ENCODE measurements around the gene NALF2.

Gene NALF2

DNA sequence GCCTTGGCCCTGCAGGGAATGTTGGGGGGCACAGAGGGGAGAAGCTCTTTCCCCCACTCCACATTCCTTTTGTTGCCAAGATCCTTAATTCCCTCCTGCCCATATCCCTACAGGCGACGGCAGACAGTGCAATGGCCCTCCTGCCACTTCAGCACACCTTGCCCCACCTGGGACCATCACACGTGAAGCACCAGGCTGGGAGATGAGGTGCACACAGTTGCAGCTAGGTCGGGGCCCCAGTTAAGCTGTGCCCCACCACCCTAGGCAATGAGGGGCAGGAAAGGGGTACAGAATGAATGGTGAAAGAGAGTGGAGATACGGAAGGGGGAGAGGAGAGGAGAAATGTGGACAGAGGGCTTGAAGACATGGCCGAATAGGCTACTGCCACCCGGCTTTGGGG is 26.2 kb downstream of the NALF2 start:
- ATAC-seq: no peak

DNA sequence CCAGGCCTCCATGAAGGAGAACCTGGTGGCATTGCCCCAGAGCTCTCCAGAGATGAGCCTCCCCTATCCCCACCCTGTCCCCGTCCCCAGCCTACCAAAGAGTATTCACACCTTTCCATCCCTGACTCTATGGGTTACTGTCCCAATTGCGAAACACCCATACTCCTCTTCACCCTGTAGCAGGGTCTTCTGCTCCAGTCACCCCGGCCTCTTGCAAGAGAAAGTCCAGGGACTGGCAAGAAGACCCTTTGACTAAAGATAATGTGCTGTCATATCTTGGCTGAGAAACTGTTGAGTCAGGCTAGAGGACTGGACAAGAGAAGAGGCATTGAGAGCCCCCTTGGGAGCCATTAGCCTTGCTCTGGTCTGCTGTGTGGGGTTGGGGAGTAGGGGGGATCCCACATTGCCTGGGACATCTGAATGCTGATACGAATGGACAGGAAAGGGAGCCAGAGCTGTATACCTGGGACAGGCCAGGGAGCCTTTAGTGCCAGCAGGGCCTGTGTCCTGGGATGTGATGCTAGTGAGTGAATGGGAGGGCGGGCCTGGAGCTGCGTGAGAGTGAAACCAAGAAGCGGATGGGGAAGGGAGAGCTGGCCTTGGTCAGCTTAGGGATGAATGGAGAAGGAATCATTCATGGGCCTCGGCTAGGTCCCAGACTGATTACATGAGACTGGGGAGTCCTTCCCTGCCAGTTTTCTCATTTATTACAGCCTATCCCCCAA is 27.1 kb downstream of the NALF2 start:
- ATAC-seq: no peak

DNA sequence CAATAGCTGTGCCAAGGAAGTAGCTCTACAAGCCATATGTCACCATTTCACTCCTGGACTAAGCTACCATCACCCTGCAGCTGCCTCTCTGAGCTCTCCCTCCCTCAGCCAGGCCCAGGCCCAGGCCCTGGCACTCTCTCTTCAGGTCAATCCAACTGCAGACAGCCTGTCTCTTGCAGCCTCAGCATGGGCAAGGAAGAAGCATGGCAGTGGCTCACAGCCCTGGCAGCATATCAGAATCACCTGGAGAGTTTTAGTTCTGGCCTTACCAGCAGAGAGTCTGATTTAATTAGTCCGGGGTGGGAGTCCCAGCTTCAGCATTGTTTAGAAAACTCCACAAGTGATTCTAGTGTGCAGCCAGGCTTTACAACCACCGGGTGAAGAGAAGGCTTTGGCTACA is 31.5 kb downstream of the NALF2 start:
- no peak for ATAC-seq

DNA sequence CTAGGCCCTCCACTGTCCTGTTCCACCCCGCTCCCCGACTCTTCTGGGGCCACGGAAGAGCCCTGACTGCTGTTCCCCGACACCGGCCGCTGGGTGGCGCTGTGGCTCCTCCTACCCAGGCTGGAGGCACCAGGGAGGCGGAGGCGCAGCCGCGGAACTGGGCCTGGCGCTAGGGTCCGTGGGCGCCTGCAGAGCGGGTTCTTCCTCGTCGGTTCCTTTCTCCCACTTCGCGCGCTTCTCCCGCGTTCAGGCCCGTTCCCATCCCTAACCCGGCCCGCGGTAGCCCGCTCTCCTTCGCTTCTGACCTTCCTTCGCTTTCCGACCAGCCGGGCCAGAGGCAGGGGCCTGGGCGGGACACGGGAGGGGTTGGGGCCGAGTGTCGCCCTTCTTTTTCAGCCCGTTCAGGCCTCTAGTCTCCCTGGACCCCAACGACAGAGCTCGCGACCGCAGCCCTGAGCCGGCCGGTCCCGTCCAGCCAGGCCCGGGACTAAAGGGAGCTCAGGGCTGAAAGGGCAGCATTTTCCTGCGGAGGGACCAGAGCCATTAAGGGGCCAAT is 34.3 kb downstream of the NALF2 start:
- peak; percentile 74 to 85 for ATAC-seq

DNA sequence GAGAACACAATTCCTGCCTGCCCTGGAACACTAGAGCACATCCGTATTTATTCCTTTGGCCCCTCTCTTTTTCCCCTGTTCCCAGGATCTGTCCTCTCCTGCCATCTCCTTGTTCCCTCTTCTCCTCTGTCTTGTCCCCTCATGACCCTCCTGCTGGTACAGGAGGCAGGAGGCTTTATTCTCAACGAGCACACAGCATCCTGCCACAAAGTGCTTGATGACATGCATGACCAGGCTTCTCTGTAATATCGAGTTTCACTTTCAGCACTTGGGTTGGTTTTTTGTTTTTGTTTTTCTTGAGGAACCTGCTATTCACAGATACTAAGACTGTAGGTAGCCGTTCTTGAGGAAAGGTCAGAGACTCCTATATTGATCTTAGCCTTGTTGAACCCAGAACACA is 35.3 kb downstream of the NALF2 start:
- no peak for ATAC-seq

DNA sequence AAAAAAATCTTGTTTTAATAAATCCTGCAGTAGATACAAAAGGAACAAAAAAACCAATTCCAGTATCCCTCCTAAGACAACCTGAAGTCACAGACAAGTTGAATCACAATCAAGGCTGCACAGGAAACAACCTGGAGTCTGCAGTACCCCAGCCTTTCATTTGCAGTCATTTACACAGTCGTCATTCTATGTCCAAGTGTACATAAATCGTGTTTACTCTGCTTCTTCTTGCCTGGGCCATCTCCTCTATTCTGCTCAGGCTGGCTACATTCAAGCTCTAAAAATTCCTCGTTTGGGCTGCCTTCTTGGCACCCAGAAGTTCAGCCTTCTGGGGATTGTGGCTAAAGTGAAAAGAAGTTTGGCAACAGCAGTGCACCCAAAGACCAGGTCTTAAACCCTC is 37.8 kb downstream of the NALF2 start:
- no peak for ATAC-seq

DNA sequence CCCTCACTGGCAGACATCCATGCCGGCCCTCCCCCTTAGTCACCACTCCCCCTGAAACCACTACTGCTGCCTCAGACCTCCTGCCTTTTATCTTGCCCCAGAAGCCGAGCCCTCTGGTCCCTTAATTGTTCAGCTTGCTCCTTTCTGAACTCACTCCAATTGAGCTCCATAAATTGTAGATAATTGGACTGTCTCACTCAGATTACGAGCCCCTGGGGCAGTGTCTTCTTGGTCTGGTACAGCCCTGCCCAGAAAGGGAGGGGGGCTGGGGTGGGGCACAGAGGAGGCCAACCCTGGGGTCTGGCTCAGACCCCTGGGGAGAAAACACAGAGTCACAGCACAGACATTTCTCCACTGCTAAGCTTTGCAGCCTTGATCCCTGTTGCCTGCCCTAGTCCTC is 39.4 kb downstream of the NALF2 start:
- ATAC-seq: no peak

DNA sequence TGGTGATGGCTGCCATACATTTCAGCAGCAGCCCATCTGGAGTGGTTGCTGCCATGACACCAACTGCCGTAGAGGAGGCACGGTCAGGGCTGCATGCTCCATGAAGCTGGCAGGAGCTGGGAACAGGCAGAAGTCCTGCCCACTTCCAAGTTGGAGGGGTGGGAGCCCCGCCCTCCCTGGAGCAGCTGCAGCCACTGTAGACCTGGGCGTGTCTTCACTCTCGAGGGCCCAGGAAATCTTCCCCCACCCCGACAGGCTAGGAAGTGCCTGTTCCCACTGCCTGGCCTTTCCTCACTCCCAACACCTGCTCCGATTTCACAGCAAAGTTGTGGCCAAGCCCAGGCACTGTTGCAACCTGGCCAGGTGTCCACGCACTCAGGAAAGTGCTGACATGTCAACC is 42.3 kb downstream of the NALF2 start:
- no peak for ATAC-seq

DNA sequence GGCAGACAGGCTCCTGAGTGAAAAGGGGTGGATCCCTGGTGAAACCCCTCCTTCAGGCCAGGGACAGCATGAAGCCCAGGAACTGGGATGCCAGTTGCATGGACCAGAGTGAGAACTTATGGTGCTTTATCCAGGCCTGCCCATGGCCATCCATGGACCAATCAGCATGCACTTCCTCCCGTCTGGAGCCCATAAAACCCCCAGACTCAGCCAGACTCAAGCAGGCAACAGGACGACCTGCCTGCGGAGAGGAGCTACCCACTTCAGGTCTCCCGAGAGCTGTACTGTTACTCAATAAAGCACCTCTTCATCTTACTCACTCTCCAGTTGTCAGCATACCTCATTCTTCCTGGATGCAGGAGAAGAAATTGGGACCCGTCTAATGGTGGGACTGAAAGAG is 42.9 kb downstream of the NALF2 start:
- no peak for ATAC-seq

DNA sequence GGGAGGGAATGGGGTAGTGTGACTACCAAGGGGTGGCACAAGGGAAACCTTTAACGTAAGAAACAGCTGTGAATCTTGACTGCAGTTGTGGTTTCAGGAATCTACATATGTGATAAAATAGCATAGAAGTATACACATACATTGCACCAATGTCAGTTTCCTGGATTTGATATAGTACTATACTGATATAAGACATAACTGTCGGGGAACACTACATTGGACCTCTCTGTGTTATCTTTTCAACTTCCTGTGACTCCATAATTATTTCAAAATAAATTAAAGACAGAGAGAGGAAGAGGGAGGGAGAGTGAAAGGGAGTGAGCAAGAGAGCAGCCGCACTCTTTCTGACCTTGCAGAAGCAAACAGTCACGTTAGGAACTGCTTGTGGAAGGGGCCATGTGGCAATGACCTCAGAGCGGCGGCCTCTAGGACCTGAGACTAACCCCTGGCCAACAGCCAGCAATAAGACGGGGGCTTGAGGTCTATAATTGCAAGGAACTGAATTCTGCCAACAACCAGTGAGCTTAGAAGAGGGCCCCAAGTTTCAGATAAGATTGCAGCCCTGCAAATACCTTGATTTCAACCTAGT is 47.4 kb downstream of the NALF2 start:
- ATAC-seq: no peak

DNA sequence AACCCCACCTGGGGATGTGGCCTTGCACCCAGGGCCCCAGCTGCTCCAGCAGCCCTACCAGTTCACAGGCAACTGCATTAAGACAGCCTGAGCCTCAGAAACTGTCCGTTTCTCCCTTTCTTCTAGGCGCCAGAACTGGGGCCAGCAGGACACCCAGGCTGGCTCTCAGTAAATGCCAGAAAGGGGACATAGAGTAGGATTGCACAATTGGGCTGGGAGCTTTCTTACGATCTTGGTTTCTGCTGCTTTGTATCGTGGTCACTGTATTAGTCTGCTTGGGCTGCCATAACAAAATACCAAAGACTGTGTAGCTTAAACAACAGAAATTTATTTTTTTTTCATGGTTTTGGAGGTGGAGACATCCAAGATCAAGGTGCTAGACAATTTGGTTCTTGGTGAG is 48.4 kb downstream of the NALF2 start:
- ATAC-seq: no peak
